ENCODE data around the gene TFAP2D.

DNA sequence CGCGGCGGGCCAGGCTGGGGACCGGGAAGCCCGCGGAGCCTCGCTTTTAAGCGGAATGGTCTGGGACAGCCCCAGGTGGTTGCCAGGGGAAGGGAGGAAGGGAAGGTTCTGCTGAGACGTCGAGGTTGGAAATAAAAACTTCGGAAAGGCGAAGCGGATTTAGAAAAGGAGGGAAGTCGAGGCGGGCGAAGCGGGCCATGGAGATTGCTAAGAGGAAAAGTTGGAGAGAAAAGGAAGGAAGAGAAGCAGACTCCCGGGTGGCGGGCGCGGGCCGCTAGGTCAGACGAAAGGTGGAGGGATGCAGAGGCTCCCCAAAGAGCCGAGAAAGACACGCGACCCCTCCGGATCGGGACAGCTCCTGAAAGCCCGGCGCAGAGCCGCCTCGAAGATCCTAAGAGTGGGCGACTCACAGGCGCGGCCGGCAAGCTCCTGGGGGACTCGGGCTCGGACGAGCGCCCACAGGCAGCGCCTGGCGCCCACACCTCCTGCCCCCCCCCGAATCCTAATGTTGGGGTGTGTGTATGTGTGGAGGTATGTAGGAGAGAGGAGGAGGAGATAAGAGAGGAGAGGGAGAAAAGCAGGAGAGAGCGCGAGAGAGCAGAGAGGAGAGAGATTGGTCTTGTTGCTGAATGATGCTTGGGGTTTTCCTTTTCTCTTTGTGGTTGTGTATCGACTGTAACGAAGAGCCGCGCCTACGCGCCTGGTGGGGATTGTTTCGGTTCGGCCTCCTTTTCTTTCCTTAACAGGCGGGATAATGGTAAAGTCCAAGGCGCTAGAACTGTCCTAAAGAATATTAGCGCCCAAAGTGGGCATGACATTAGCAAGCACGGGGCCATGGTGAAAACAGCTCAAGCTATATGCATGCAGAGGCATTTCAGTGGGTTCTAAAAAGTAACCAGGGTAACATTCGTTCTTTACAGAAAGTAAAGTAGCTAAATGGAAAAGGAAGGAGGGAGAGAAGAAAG, 106.9 kb downstream of the TFAP2D start:
- TF ChIP-seq, protein P1, sequence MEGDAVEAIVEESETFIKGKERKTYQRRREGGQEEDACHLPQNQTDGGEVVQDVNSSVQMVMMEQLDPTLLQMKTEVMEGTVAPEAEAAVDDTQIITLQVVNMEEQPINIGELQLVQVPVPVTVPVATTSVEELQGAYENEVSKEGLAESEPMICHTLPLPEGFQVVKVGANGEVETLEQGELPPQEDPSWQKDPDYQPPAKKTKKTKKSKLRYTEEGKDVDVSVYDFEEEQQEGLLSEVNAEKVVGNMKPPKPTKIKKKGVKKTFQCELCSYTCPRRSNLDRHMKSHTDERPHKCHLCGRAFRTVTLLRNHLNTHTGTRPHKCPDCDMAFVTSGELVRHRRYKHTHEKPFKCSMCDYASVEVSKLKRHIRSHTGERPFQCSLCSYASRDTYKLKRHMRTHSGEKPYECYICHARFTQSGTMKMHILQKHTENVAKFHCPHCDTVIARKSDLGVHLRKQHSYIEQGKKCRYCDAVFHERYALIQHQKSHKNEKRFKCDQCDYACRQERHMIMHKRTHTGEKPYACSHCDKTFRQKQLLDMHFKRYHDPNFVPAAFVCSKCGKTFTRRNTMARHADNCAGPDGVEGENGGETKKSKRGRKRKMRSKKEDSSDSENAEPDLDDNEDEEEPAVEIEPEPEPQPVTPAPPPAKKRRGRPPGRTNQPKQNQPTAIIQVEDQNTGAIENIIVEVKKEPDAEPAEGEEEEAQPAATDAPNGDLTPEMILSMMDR (conservative IDR thresholded peaks at IDR 0.05) = no peak
- no peak for TF ChIP-seq ZFX (IDR thresholded peaks at IDR 0.05)

Measured in C4-2B (cell line).